Motor neuron (in vitro differentiated cells): ENCODE data around the gene ASL. TPM values are rescaled to one million over a fixed set of nuclear protein-coding genes. Genes with fewer than 3 reads are reported as not detected.
"Not testable (repeated sequence)": the region's sequence is repeated elsewhere in the genome, so short reads cannot be mapped to it uniquely, and the experiment has no call there.

Source experiments
- ATAC-seq, 8 experiments: fragments of 200-7000 bp; cut with Tn5 transposase; replicated peaks in 6 of 8; 2 replicates each; pipeline ENCODE4 v1.8.0; 2021; ENCODE audit warnings: mild to moderate bottlenecking in 8 of 8, moderate library complexity in 8 of 8
- H3K27ac ChIP-seq, 2 donors: fragments of 250-450 bp; sonication (Bioruptor Pico); 2 replicates each; pipeline ENCODE4 v1.9.0; 2021; ENCODE audit warnings: antibody characterized with exemption in 2 of 2, mild to moderate bottlenecking in 2 of 2, moderate library complexity in 1 of 2
- H3K4me1 ChIP-seq, 2 donors: fragments of 250-450 bp; sonication (Bioruptor Pico); replicated peaks in 1 of 2; 2 replicates each; pipeline ENCODE4 v1.6.1; 2021; ENCODE audit warnings: antibody characterized with exemption in 2 of 2, mild to moderate bottlenecking in 2 of 2, moderate library complexity in 1 of 2
- H3K4me3 ChIP-seq, 5 donors: fragments of 250-450 bp; sonication (Bioruptor Pico); 2 replicates each; pipeline ENCODE4 v1.9.0; 2021; ENCODE audit warnings: antibody characterized with exemption in 5 of 5, mild to moderate bottlenecking in 5 of 5, moderate library complexity in 4 of 5
- WGBS, 10 experiments: fragments of 450-650 bp; shearing (Covaris generic); methylation state at CpG; one replicate each; pipeline ENCODE4 v1.0.0; 2022; 5-methylcytosine and 5-hydroxymethylcytosine counted together
- in situ Hi-C, 9 experiments: fragments of 400-800 bp; cut with MboI; loops; one replicate each; pipeline ENCODE4 v1.15.0; 2021; ENCODE audit warnings: low sequenced_read_pairs in 9 of 9, low pct_unique_long_range_greater_than_20kb in 2 of 9; ENCODE audit not compliant: unreplicated experiment in 9 of 9
- total RNA-seq, 8 experiments: library from RNA; unstranded; fragments of 300-600 nt; gene quantifications; 2 replicates each; pipeline versions ENCODE4 v1.2.3 to v1.2.4, GENCODE V29; 2022

Gene ASL
- total RNA-seq, 8 experiments from 2014 or later, result 5.5 to 20.2 (median 12.3) TPM

- H3K4me3 ChIP-seq, result no peak overlapping the region
- no peak overlapping the region for H3K27ac ChIP-seq
- peaks cover 0 to 5% of the 10 kb centered on the region in 2 donors for H3K4me1 ChIP-seq
- WGBS, 10 experiments, result 92 to 100% (median 93%) methylated on average over 2 to 4 of the region's 16 CpGs; no CpG with 5 or more reads in 5 of the 10 experiments
- ATAC-seq, result no peak
- in situ Hi-C loops, result no loop called here
These were observed 7.3 kb downstream of the ASL start for GRCh38 chr7:66082886-66083415.

GRCh38 chr7:66083677-66084076, 8.1 kb downstream of the ASL start:
- Histone ChIP-seq H3K4me3 (no peak overlapping the region), H3K27ac (no peak overlapping the region), H3K4me1 (peaks cover 0 to 5% of the 10 kb centered on the region in 2 donors)
- ATAC-seq, result no peak
- WGBS, 10 experiments, result 83 to 100% methylated on average over 1 of the region's 2 CpGs; no CpG with 5 or more reads in 8 of the 10 experiments
- in situ Hi-C loops, result no loop called here

- Histone ChIP-seq H3K27ac (no peak overlapping the region), H3K4me1 (peaks cover 0 to 5% of the 10 kb centered on the region in 2 donors), H3K4me3 (no peak overlapping the region)
- no CpG with 5 or more reads among the region's 32 CpGs for WGBS, 10 experiments
- ATAC-seq, result peak in 1 of 8 experiments; percentile 8
- in situ Hi-C loops, result no loop called here
These were observed 13.5 kb downstream of the ASL start for GRCh38 chr7:66088861-66089838.

- ATAC-seq, result peak in 1 of 8 experiments; percentile 10
- Histone ChIP-seq H3K4me1 (no peaks in the 10 kb centered on the region), H3K4me3 (no peak overlapping the region), H3K27ac (no peak overlapping the region)
- in situ Hi-C loops, result no loop called here
- WGBS, 10 experiments, result 92 to 100% (median 100%) methylated on average over 8 to 11 of the region's 19 CpGs; no CpG with 5 or more reads in 7 of the 10 experiments
These were observed 17.0 kb downstream of the ASL start for GRCh38 chr7:66092654-66093053.

- H3K4me1 ChIP-seq, result peaks cover 2 to 4% of the 10 kb centered on the region in 2 donors
- no peak overlapping the region for H3K4me3 ChIP-seq
- ATAC-seq, result no peak
- in situ Hi-C loops, result no loop called here
- 83 to 100% (median 100%) methylated on average over 1 to 2 of the region's 4 CpGs; no CpG with 5 or more reads in 7 of the 10 experiments for WGBS, 10 experiments
- no peak overlapping the region for H3K27ac ChIP-seq
These were observed 19.4 kb downstream of the ASL start for GRCh38 chr7:66095010-66095409.

- no peak for ATAC-seq
- WGBS, 10 experiments, result no CpG with 5 or more reads among the region's 2 CpGs
- Histone ChIP-seq H3K4me3 (no peak overlapping the region), H3K4me1 (peaks cover 2 to 6% of the 10 kb centered on the region in 2 donors), H3K27ac (no peak overlapping the region)
- in situ Hi-C loops, result no loop called here
These were observed 23.6 kb downstream of the ASL start for GRCh38 chr7:66099232-66099550.

- WGBS, 10 experiments, result 0 to 34% (median 7%) methylated on average over 2 to 6 of the region's 15 CpGs; no CpG with 5 or more reads in 1 of the 10 experiments
- Histone ChIP-seq H3K4me1 (peaks cover 2 to 6% of the 10 kb centered on the region in 2 donors), H3K4me3 (peak overlapping the region in 1 of 5 donors; percentile 13), H3K27ac (peak overlapping the region in 1 of 2 donors; percentile 64)
- peak; percentile 44 to 95 (median 66) for ATAC-seq
- in situ Hi-C loops, result no loop called here
These were observed 24.2 kb downstream of the ASL start for GRCh38 chr7:66099551-66100407.

- ATAC-seq, result peak in 3 of 8 experiments; percentile 8 to 19 (median 14)
- in situ Hi-C loops, result no loop called here
- H3K27ac ChIP-seq, result no peak overlapping the region
These were observed 24.9 kb downstream of the ASL start for GRCh38 chr7:66100408-66101050.

GRCh38 chr7:66102168-66102567, 26.5 kb downstream of the ASL start:
- in situ Hi-C loops, ATAC-seq, H3K4me1 ChIP-seq, H3K27ac ChIP-seq, H3K4me3 ChIP-seq: not testable (repeated sequence)
- WGBS, 10 experiments, result 88 to 100% (median 97%) methylated on average over 1 to 6 of the region's 6 CpGs; no CpG with 5 or more reads in 4 of the 10 experiments

More at GRCh38 chr7:66100408-66101050, 24.9 kb downstream of the ASL start:
- Histone ChIP-seq H3K4me1 (peaks cover 2 to 6% of the 10 kb centered on the region in 2 donors), H3K4me3 (no peak overlapping the region)
- WGBS, 10 experiments, result 6 to 93% (median 77%) methylated on average over 1 to 11 of the region's 12 CpGs

GRCh38 chr7:66103994-66104393, 28.4 kb downstream of the ASL start:
- H3K4me1 ChIP-seq, H3K4me3 ChIP-seq, H3K27ac ChIP-seq, ATAC-seq, in situ Hi-C loops: not testable (repeated sequence)
- 80 to 100% (median 93%) methylated on average over 1 to 3 of the region's 3 CpGs; no CpG with 5 or more reads in 3 of the 10 experiments for WGBS, 10 experiments

- H3K27ac ChIP-seq, result no peak overlapping the region
- in situ Hi-C loops, result no loop called here
- no peak overlapping the region for H3K4me3 ChIP-seq
- WGBS, 10 experiments, result 76 to 100% (median 93%) methylated on average over 1 to 5 of the region's 5 CpGs; no CpG with 5 or more reads in 2 of the 10 experiments
- ATAC-seq, result no peak
- no peaks in the 10 kb centered on the region for H3K4me1 ChIP-seq
These were observed 29.7 kb downstream of the ASL start for GRCh38 chr7:66105263-66105748.

- in situ Hi-C loops, H3K27ac ChIP-seq, H3K4me1 ChIP-seq, ATAC-seq, H3K4me3 ChIP-seq: not testable (repeated sequence)
- WGBS, 10 experiments, result 60 to 100% (median 84%) methylated on average over 1 to 5 of the region's 5 CpGs; no CpG with 5 or more reads in 6 of the 10 experiments
These were observed 32.8 kb downstream of the ASL start for GRCh38 chr7:66108410-66108809.
